Activated CD8-positive, alpha-beta T cell treated with anti-CD3 and anti-CD28 coated beads for 36 hours (primary cell): ENCODE data around the gene COL25A1. TPM values are rescaled to one million over a fixed set of nuclear protein-coding genes. Genes with fewer than 3 reads are reported as not detected.
"Not testable (repeated sequence)": the region's sequence is repeated elsewhere in the genome, so short reads cannot be mapped to it uniquely, and the experiment has no call there.

Source experiments
- ATAC-seq: fragments of 200-7000 bp; cut with Tn5 transposase; one replicate; pipeline ENCODE4 v1.10.0; 2021; ENCODE audit warnings: mild to moderate bottlenecking, moderate library complexity
- CTCF ChIA-PET: fragments of 350-600 bp; sonication (Branson Sonifier 250); formaldehyde crosslinking; loops from one replicate; lab custom pipeline; 2021; ENCODE audit warnings: antibody characterized with exemption; lab: Charles Lee
- POLR2A ChIA-PET: fragments of 350-600 bp; sonication (Branson Sonifier 250); formaldehyde crosslinking; loops from one replicate; lab custom pipeline; 2021; ENCODE audit warnings: antibody characterized with exemption; lab: Charles Lee
- DNase-seq: peaks from one replicate; pipeline ENCODE4 v3.0.0-alpha.2; 2020
- H3K27ac Mint-ChIP-seq: one replicate; pipeline ENCODE4 v1.8.0; 2021; ENCODE audit warnings: mild to moderate bottlenecking, mixed read lengths
- H3K27me3 Mint-ChIP-seq: one replicate; pipeline ENCODE4 v1.8.0; 2021; ENCODE audit warnings: mixed read lengths
- H3K36me3 Mint-ChIP-seq: one replicate; pipeline ENCODE4 v1.8.0; 2021; ENCODE audit warnings: low read depth, mixed read lengths
- H3K4me1 Mint-ChIP-seq: one replicate; pipeline ENCODE4 v1.8.0; 2021; ENCODE audit warnings: low read depth, mixed read lengths
- H3K4me3 Mint-ChIP-seq: one replicate; pipeline ENCODE4 v1.8.0; 2021; ENCODE audit warnings: mild to moderate bottlenecking, moderate library complexity, mixed read lengths
- H3K9me3 Mint-ChIP-seq: one replicate; pipeline ENCODE4 v1.8.0; 2021; ENCODE audit warnings: mixed read lengths
- CTCF ChIP-seq: fragments of 200-600 bp; IDR thresholded peaks from one replicate; pipeline ENCODE4 v1.8.0; 2022; ENCODE audit warnings: antibody characterized with exemption, mild to moderate bottlenecking
- intact Hi-C: fragments of 100-400 bp; cut with micrococcal nuclease; formaldehyde crosslinking; loops from one replicate; pipeline ENCODE4 v1.10.0; 2022
- total RNA-seq, 2 experiments: library from RNA; stranded (reverse); gene quantifications; one replicate each; pipeline ENCODE4 v1.2.3, GENCODE V29; 2021

Gene COL25A1
- total RNA-seq, 2 experiments from 2014 or later = not detected

- no peak for DNase-seq
- H3K27me3 Mint-ChIP-seq = peaks cover 14% of the 10 kb centered on the region
- ChIA-PET CTCF (no interaction called here), POLR2A (no interaction called here)
- intact Hi-C loops = no loop called here
- no peaks in the 10 kb centered on the region for H3K9me3 Mint-ChIP-seq
- no peak for TF ChIP-seq CTCF
- H3K27ac Mint-ChIP-seq = no peak overlapping the region
- no peak for ATAC-seq
- no peaks in the 10 kb centered on the region for H3K36me3 Mint-ChIP-seq
- H3K4me3 Mint-ChIP-seq = no peak overlapping the region
- no peaks in the 10 kb centered on the region for H3K4me1 Mint-ChIP-seq
Observed at GRCh38 chr4:109118635-109119034, 183.8 kb downstream of the COL25A1 start.

- intact Hi-C loops = no loop called here
- ChIA-PET POLR2A (no interaction called here), CTCF (no interaction called here)
- H3K36me3 Mint-ChIP-seq = no peaks in the 10 kb centered on the region
- TF ChIP-seq CTCF = no peak
- H3K9me3 Mint-ChIP-seq = no peaks in the 10 kb centered on the region
- no peaks in the 10 kb centered on the region for H3K4me1 Mint-ChIP-seq
- no peak for ATAC-seq
- peaks cover 11% of the 10 kb centered on the region for H3K27me3 Mint-ChIP-seq
- H3K4me3 Mint-ChIP-seq = no peak overlapping the region
- no peak for DNase-seq
- no peak overlapping the region for H3K27ac Mint-ChIP-seq
Observed at GRCh38 chr4:109114501-109114900, 188.0 kb downstream of the COL25A1 start.

- no peak overlapping the region for H3K4me3 Mint-ChIP-seq
- H3K4me1 Mint-ChIP-seq = no peaks in the 10 kb centered on the region
- ChIA-PET POLR2A (no interaction called here), CTCF (no interaction called here)
- TF ChIP-seq CTCF = no peak
- H3K36me3 Mint-ChIP-seq = no peaks in the 10 kb centered on the region
- H3K27ac Mint-ChIP-seq = no peak overlapping the region
- intact Hi-C loops = no loop called here
- no peak for ATAC-seq
- H3K9me3 Mint-ChIP-seq = no peaks in the 10 kb centered on the region
- DNase-seq = no peak
- peaks cover 10% of the 10 kb centered on the region for H3K27me3 Mint-ChIP-seq
Observed at GRCh38 chr4:109113521-109113920, 188.9 kb downstream of the COL25A1 start.

GRCh38 chr4:109111031-109111430 lies 191.4 kb downstream of the COL25A1 start:
- ChIA-PET POLR2A (no interaction called here), CTCF (no interaction called here)
- no peak for TF ChIP-seq CTCF
- H3K9me3 Mint-ChIP-seq = no peaks in the 10 kb centered on the region
- H3K36me3 Mint-ChIP-seq = no peaks in the 10 kb centered on the region
- no peak for DNase-seq
- H3K4me1 Mint-ChIP-seq = no peaks in the 10 kb centered on the region
- peaks cover 10% of the 10 kb centered on the region for H3K27me3 Mint-ChIP-seq
- intact Hi-C loops = no loop called here
- ATAC-seq = no peak
- no peak overlapping the region for H3K4me3 Mint-ChIP-seq
- H3K27ac Mint-ChIP-seq = no peak overlapping the region

GRCh38 chr4:109108215-109108614 lies 194.2 kb downstream of the COL25A1 start:
- intact Hi-C loops, H3K27ac Mint-ChIP-seq, H3K4me3 Mint-ChIP-seq, H3K27me3 Mint-ChIP-seq, H3K9me3 Mint-ChIP-seq, CTCF ChIA-PET, H3K4me1 Mint-ChIP-seq, DNase-seq, ATAC-seq, H3K36me3 Mint-ChIP-seq, POLR2A ChIA-PET: not testable (repeated sequence)

- POLR2A ChIA-PET = no interaction called here
- no peak for ATAC-seq
- H3K4me3 Mint-ChIP-seq = no peak overlapping the region
- no peak for TF ChIP-seq CTCF
- no peak for DNase-seq
- CTCF ChIA-PET = no interaction called here
- no peaks in the 10 kb centered on the region for H3K4me1 Mint-ChIP-seq
- no peaks in the 10 kb centered on the region for H3K36me3 Mint-ChIP-seq
- H3K9me3 Mint-ChIP-seq = no peaks in the 10 kb centered on the region
- peaks cover 3% of the 10 kb centered on the region for H3K27me3 Mint-ChIP-seq
- H3K27ac Mint-ChIP-seq = no peak overlapping the region
- intact Hi-C loops = no loop called here
Observed at GRCh38 chr4:109094056-109094455, 208.4 kb downstream of the COL25A1 start.
